Hematopoietic multipotent progenitor cell treated with erythropoietin and hydrocortisone succinate and interleukin-3 and kit ligand, for 6 days (in vitro differentiated cells): Measurements from ENCODE around the gene TDRD15.
"Not testable (repeated sequence)": the region's sequence is repeated elsewhere in the genome, so short reads cannot be mapped to it uniquely, and the experiment has no call there.

Experiments
- DNase-seq: peaks from one replicate; pipeline ENCODE4 v3.0.0-alpha.2; 2015

TDRD15 gene

DNA sequence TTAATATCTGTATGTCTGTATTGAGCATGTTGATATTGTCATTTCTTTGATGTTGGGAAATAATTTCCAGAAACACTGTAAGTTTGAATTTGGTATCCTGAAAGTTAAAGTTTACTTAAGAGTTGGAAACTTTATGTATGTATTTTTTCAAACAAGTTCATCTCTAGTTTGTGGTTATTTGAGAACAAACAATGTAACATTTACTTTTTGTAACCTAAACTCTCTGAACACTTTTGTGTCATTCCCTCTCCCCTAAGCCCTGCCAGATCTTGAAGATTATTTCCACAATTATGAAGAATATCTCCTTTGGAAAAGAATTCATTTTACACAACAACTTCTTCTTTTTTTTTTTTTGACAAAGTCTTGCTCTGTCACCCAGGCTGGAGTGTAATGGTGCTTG is 24.9 kb downstream of the TDRD15 start:
- DNase-seq: no peak

DNA sequence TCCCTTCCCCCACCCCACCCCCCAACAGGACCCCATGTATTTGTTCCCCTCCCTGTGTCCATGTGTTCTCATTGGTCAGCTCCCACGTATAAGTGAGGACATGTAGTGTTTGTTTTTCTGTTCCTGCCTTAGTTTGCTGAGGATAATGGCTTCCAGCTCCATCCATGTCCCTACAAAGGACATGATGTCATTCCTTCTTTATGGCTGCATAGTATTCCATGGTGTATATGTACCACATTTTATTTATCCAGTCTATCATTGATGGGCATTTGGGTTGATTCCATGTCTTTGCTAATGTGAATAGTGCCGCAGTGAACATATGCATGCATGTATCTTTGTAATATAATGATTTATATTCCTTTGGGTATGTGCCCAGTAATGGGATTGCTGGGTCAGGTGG is 27.5 kb downstream of the TDRD15 start:
- DNase-seq: not testable (repeated sequence)

DNA sequence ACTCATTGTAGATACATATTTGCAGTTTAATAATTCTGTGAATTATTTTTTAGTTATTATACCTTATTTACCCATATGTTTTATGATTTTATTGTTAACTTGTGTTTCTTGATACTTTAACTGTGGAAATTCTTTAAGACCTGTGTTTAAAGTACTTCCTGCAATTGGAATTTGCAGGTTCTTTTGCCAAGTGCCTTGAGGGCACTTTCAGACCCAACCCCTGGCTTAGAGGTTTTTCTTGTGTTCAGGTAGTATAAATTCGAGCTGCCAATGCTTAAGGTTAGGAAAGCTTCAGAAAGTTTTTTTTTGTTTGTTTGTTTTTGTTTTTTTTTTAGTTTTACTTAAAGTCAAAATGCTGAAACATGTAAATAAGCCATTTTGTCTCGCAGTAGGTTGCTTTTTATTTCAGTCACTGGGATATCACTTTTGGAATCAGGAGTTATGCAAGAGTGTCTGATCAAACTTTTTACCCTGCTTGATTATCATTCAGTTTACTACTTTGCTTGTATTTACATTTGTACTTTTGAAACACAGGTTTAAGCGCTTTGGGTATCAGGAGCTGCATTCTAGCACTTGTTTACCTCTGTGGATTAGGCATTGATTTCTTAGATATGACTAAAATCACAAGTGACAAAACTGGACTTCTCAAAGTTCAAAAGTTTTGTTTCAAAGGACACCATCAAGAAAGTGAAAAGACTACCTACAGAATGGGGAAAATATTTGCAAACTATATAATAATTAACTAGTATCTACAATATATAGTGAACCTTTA is 31.8 kb downstream of the TDRD15 start:
- DNase-seq: no peak

DNA sequence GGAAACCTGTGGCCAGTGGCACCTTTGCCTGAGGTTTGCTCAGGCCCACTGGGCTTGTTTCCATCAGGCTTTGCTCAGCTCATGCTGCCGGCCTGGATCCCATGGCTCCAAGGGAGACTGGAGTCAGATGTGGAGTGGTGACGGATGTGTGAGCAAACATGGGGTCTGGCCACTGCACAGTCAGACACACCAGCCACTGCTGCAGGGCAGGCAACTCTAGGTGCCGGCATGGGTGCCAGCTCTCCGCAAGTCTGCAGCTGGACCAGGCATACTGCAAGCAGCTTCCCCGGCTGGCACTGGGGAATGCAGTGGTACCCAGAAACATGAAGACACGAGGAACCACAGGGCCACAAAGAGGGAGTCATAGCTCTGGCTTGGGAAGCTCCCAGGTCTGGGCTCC is 37.4 kb downstream of the TDRD15 start:
- DNase-seq: no peak

DNA sequence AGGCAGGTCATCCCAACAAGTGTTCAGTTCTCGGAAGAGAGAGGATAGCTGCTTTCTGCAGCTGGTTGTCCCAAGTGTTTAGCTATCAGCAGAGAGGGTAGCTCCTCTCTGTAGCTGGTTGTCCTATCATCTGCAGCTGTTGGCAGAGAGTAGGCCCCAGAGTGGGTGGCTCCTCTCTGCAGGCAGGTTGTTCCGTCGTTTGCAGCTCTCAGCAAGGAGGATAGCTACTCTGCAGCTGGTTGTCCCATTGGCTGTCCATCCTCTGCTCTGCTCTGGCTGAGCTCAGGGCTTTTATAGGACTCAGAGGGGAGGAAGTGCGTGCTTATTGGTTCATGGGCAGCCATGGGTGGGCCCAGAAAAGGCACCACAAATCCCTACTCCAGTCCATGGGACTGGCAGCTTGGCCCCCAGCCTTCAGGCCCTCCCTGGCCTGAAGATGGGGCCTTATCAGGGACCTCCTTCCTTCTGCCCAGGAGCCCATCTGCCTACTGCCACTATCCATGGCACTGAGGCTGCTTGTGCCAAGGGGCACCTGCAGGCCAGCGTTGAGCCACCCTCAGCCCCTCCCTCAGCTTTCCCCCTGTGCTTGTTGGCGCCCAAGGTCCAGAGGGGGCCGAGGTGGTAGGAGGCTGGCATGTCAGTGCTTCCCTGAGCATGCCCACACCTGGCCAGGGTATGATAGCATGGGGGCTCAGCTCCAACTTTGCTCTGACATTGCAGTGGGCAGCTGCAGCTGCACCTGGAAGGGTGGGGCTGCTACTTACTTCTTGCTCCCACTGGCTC is 38.3 kb downstream of the TDRD15 start:
- DNase-seq: no peak

DNA sequence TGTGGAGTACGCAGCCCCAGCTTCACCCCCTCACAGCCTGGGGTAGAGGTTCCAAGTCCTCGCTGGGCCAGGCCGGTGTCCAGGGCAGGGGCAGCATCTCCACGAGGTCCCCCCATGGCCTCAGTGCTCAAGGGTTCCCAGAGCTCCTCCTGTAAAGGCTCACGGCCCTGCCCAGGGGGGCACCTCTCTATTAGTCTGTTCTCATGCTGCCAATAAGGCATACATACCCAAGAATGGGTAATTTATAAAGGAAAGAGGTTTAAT is 38.8 kb downstream of the TDRD15 start:
- DNase-seq: no peak

DNA sequence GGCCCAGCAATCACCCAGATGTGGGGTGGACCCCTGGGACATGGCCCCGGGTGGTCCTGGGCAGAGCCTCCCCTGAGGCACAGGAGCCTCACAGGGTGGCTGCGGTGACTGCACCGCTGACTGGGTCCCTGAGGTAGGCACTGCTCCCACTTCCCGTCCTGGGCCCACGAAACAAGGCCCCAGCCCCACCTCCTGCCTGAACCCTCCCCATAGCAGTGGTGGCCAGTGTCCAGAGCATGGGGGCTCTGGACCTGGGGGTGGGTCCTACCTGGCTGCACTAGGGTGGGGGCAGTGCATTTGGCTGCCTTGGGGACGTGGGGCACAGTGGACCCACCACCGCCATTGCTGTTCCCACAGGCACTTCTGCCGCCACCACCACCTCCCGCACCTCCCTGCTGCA is 39.4 kb downstream of the TDRD15 start:
- no peak for DNase-seq

DNA sequence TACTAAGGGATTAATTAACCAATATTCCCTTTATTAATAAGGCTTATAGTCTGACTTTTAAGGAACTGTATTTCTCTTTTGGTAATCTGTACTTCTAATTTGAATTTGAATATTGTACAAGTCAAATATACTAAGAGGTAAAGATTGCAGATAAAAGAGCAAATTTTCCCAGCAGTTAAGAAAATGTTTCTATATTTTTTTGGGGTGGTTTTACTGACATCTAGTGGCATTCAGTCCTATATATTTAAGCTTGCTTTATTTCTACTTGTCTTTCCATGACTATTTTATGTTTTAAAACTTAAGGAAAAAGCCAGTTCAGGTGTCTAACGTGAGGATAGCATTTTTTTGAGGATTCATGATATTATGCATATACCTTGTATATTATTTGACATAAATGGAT is 41.6 kb downstream of the TDRD15 start:
- DNase-seq: peak; percentile 9

DNA sequence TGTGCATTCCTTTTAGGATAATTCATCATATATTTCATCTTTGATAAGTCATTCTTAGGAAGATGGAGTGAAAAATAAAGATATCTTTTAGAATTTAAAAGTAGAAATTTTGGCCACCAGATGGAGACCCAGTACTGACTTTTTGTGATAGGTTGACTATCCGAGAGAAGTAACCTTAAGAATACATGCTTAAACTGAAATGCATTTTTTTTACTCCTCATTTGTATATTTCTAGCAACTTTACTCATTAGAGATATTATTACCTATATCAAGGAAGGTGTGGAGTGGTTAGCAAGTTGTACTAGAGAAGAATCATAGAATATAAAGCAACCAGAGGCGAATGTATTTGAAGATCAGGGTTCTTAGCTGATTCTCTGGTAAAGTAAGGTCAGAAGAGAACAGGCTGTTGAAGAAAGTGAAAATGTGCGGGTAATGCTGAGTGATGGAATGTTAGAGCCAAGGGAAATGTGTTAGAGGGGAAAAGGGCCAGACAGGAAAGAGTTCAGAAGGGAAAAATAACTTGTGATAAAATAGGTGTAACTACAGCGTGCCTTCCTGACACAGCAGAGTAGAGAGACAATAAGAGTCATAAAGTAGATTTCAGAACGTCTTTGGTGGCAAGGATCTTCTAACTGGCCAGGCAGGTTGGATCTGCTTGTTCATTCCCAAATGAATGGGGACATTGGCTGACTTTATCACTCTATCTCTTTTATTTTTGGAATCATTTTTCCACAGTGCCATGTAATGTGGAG is 52.3 kb downstream of the TDRD15 start:
- DNase-seq: peak; percentile 27

DNA sequence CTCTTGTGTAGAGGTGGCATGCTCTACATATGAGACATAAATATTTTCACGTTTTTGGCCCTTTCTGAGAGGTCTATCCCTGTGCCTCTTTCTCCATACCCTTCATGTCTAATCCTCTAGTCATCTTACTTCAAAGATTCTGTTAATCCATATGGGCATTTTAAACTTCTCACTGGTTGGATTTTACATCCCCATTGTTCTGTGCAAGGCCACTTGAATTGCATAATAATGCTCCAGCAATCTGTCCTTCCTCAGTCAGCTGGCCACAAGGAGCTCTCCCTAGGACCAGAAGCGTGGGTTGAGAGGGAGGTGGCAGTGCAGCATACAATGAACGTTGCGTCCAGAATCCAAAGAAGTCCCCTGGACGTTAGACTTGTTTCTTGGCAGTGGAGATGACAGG is 58.2 kb downstream of the TDRD15 start:
- DNase-seq: no peak

DNA sequence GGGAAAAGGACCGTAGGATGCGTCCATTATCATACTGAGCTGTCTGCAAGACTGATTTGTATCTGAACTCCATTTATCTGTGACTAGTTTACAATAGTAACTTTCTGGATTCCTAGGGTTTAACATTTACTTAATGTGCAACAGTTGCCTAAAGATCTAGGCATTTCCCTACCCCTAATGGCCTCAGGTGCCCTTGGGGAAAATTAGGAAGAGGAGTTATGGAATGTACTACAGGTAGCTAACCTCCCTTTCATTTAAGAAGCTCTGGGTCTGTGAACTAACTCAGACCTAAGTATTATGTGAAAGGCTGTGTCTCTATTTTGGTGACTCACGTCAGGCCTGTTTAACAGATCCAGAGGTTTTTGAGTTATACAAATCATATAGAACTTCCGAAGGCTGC is 59.5 kb downstream of the TDRD15 start:
- DNase-seq: no peak

DNA sequence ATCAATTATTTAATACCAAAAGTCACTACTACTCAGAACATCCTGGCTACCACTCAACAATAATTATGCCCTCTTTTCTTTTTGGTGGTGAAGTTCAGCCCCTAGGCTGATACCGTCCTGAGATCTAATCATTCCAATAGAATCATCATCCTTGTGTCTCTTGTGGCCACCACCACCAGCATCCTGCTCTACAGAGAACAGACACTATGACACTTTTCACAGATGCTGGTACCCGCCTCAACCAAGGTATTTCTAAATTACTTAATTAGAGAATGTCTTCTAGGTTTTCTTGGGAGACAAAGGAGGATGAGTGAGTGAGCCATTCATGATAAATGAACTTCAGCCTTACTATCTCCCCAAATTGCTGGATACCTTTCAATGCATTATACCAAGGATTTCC is 60.0 kb downstream of the TDRD15 start:
- DNase-seq: no peak

DNA sequence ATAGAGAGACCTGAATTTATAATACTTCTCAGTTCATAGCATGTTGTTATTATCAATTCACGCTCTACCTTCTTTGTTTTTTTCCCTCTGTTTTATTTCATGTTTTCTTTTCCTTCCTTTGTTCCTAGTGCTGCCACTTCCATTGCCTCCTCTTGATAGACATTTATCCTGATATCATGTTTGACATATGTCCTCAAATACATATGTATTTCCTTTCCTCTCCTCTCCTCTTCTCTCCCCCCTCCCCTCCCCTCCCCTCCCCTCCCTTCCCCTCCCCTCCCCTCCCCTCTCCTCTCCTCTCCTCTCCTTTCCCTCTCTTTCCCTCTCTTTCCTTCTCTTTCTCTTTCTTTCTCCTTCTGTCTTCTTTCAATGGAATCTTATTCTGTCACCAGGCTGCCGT is 67.8 kb downstream of the TDRD15 start:
- no peak for DNase-seq
